HG03139 (cell line): ENCODE results near the gene FARP1.

Source experiments
- ATAC-seq: cut with Tn5 transposase; IDR thresholded peaks from one replicate; pipeline ENCODE4 v1.9.1; 2021; ENCODE audit not compliant: unreplicated experiment

FARP1 gene

DNA sequence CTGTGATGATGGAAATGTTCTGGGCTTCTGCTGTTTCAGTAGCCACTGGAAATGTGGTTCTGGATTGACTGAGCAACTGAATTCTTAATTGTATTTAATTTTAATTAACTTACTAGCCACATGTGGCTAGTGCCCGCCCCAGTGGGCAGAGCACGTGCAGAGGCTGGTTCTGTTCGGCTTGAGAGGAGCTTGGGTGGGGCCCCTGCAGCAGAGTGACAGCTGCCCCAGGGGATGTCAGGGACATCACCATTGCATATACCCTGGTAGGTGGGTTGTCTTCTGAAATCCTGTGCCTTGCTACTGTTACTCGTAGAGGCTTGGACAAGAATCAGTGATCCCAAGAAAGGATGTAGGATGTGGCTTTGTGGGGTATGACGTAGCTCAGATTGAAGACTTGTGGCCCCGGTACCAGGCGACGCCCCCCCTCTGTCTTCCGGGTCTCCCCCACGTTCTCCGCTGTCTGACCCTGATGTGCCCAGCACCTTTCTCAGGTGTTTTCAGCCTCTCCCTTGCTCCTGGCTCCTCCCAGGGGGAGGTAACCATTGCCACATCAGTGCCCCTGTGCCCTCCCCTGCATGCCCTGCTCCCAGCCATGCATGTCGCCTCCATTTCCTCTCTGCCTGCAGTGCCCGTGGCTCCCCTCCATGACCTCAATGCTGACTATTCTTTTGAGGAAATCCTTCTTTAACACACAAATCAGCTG, 136.7 kb downstream of the FARP1 start:
- no peak for ATAC-seq

DNA sequence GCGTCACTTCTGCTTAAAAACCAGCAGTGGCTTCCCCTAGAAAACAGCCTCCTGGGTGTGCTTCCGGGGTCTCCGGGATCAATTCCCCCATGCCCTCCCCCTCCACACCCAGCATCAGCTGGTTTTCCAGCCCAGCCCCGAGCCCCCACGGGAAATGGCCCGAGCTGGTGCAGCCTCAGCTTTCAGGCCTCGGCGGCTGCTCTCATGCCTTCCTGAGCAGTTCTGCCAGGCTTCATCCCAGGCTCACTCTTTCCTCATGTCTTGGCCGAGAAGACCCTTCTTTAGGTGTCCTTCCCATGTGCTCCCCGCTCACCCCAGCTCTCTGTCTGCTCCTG, 137.2 kb downstream of the FARP1 start:
- no peak for ATAC-seq

DNA sequence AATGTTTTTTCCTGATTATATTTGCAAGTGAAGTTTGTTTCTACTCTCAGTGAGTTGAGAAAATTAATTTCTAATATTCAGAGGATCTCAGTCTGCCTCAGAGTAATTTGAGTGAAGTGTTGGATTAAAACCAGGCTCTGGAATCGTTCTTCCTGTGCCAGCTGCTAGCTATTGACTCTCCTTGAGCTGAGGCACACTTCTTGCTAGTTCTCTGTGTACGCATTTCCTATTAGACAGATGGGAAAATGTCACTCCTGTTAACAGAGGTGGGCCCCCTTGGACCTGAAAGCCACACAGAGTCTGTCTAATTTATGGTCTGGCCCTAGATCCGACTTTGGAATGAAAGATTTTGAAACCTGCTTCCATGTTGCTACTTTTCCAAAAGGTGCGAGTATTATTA, 141.8 kb downstream of the FARP1 start:
- no peak for ATAC-seq

DNA sequence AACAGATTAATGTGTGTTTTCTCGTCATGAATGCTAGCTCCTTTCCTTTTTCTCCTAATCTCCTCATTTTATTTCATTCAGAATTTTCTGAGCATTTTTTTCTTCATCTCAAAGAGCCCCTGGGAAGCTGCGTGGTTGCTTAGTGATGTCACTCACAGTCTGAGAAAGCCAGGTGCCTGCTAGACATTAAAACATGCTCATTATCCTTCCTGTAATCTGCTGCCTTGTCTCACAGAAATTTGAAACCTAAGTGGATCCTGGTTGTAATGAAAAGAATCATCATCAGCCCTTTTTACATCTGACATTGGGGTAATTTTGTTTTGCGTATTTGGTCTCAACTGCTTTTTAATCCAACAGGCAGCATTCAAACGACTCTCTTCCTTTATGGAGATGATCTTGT, 142.4 kb downstream of the FARP1 start:
- no peak for ATAC-seq

DNA sequence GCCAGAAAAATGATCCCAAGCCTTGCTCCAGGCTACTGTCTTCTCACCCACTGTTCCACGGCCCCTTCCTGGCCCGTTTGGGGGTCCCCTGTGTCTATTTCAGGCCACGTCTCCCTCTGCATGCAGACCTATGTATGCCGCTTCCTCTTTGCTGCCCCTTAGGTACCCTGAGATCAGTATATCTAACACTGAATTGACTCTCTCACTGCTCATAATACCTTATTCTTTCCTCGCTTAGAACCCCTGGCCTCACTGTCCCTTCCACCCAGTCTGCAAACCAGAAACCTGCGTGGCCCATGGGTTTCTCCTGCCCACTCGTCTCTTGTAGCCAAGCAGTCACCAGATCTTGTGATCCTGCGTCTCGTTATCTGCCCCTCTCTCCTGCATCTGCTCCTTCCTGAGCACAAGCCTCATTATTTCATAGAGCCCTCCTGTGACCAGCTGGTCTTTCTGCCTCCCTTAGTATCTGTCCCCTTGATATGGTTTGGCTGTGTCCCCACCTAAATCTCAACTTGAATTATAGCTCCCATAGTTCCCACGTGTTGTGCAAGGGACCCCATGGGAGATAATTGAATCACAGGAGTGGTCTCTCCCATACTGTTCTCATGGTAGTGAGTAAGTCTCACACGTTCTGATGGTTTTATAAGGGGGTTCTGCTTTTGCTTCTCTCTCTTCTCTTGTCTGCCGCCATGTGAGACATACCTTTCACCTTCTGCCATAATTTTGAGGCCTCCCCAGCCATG, 143.1 kb downstream of the FARP1 start:
- no peak for ATAC-seq

DNA sequence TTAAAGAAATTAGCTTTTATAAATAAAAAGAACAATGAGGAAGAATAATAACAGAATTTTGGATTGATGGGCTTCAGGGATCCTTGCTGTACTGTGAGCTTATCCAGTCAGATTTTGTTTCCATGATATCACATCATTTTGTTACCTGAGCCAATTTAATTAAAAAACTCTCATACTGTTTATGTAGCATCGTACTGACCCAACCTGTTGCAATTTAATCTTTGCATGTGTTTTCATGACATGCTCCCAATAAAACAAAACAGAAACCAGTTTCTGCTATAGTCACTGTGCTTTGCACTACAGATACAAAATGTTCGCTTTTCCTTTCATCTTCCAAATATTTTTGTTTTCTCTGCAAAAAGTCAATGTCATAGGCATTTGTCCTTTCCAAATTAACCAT, 143.9 kb downstream of the FARP1 start:
- ATAC-seq = no peak

DNA sequence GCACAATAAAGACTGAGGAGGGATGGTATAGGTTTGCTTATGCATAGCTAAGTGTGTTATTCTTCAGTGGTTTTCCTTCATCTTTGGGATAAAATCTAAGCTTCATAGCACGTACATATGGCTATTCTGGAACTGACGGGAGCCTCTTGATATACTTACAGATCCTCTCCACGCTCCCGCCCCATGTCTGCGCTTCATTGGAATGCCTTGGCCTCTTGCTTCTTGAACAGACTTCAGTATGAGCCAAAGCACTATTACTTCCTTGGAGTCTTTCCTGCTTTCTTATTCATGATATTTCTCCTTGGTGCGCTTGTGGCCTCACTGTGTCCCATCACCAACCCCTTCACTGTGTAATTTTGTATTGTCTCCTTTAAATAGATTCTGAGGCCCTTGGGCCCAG, 145.3 kb downstream of the FARP1 start:
- no peak for ATAC-seq

DNA sequence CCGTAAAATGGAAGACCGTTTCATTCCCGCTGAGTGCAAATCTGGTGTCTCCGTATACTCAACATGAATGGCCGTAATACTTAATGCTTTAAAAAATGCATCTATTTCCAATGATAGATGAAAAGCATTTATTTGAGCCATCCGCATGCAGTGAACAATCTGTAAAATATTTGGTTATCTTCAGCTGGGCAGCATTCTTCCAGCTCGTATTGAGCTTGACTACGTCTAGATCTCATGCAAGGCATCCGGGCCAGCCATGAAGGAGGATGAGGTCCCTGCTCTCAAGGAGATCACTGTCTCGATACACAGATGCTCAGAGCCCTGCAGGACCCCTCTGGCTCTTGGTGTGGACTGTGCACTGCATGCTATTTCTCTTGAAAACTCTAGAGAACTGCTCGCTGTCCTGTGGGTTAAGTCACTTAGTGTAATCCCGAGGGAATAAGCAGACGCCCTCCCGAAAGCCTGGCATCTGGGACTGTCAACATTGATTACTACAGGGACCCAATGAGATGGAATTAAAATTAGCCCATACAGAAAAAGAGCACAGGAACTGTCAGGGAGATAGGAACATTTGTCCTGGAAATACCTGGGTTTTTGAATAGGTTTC, 146.5 kb downstream of the FARP1 start:
- ATAC-seq = no peak

DNA sequence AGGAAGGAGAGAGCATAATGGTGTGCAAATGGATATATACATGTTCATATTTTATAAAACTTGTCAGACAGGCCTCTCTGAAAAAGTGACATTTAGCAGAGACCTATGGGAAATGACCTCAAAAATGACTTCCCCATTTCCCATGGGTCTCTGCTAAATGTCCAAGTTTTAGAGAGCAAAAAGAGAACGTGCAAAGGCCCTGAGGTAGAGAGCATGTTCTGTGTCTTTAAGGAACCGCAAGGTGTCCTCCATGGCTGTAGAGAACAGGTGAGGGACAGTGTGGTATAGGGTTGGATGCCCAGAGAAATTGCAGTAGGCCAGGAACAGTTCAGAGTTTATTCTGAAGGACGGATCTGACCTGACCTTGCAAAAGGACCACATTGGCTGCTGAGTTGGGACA, 147.4 kb downstream of the FARP1 start:
- no peak for ATAC-seq

DNA sequence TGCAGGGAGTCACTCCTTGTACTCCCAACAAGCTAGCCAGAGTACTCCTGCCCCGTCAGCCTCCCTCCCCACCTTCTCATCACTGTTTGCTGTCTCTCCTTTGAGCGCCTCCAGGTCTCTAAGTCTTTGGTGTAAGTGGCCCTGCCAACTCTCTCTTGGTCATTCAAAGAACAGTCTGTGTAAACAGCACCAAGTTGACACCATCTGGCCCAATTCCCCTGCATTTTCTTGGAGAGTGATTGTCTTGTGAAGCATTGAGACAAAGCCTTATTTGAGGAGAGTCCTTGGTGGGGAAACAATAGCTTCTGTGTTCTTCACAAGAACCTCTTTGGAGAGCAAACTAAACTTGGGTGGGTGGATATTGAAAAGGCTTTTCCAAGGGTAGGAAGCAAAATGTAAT, 148.8 kb downstream of the FARP1 start:
- ATAC-seq = no peak

DNA sequence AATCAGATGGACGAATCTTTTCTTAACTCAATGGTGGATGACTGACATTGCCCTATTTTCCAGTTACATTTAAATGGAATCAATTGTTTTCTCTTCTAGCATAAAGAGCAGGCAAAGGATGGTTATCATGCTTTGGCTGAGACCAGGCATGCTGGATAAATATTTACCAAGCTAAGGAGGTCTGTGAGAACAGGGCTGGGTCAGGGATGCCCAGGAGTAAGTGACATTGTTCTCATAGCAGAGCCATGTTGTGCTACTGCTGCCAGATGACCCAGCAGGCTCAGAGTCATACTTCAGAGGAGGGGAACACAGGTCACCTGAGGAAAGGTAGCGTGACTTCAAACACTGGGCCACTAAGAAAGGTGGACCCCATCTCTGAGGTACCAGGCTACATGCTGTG, 150.2 kb downstream of the FARP1 start:
- ATAC-seq = no peak

DNA sequence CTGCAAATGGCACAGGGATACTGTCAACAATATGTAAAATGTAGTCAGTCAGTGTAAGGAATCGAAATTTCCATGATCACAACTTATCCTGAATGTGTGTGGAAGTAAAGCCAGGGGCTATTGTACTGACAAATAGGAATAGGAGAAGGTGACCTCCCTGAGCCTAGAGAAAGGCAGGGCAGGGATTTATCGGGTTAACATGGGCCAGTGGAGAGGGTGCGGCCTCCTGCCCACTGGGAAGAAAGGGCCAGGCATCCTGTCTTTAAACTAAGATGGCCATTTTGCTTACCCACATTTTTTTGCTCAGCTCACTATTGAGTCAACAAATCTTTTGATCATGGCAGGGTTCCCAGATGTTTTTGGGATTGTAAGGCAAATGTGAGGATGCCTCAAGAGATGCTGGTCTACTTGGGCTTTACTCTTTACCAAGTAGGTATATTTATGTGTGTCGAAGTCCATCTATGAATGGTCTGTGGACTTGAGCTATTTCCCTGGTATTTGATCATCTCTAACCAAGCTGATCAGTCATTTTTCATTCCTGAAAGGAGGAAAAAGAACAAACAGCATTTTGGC, 150.8 kb downstream of the FARP1 start:
- no peak for ATAC-seq

DNA sequence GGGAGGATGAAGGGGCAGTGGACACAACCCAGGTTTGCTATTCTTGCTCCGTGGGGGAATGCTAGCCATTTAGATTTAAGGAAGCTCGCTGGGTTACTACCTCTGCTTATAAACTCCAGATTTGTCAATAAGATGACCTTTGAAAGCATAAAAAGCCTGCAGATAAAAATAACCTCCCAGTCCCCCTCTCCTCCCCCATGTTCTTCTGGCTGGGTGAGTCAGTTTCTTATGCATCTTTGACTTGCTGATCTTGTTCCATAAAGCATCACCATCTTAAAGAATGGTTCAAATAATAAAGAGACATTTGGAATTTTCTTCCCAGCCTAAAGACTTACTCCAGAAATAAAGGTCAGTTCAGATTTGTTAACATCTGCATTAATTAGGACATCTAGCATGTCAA, 152.5 kb downstream of the FARP1 start:
- no peak for ATAC-seq

DNA sequence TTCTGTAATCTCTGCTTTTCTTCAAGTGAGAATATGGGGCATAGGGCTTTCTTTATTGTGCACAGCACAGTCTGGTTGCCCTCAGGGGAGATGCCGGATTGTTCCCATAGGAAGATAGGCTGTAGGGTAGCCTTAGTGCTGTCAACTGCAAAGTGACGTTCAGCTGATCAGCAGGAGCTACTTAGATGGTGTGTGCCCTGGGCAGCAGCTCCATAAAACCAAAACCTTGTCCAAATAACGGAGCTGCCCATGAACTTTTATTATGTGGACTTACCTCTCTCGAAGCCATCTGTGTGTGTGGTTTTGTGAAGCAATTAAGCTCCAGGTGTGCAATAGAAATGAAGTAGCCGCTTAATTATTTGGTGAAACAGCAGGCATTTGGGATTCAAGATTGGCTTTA, 154.2 kb downstream of the FARP1 start:
- no peak for ATAC-seq

DNA sequence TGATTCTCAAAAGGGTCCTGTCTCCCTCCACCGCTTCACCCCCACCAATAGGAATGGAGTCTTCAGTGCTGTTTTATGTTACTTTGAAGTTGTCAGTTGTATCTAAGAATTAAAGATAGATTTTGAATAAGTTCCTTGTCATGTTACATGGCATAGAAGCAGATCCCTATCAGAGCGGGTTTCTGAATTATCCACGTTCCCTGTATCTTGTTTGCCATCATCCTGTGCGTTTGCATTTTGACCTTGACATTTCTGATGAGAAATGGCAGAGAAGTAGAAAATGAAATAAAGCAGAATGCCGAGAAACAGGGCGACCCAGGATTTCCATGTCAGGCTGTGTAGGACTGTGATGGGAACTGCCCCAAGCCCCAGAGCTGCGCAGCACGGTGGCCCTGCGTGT, 154.9 kb downstream of the FARP1 start:
- no peak for ATAC-seq

DNA sequence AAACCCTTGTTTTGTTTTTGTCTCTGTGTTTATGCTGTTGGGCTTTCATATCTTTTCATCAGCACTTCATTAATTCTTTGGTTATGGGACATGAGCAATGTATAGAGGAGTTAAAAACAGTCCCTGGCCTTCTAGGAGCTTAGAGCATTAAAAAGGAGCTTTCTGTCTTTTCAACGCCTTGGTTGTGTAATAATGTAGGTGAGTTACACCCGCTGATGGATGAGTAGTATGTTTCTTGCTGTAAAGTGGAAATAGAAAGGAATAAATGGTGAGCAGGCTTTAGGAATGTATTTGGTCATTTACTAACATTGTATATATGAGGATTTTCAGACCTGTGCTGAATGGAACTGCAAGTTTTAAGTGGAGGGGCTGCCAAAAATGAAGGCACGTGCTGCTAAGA, 155.7 kb downstream of the FARP1 start:
- no peak for ATAC-seq

DNA sequence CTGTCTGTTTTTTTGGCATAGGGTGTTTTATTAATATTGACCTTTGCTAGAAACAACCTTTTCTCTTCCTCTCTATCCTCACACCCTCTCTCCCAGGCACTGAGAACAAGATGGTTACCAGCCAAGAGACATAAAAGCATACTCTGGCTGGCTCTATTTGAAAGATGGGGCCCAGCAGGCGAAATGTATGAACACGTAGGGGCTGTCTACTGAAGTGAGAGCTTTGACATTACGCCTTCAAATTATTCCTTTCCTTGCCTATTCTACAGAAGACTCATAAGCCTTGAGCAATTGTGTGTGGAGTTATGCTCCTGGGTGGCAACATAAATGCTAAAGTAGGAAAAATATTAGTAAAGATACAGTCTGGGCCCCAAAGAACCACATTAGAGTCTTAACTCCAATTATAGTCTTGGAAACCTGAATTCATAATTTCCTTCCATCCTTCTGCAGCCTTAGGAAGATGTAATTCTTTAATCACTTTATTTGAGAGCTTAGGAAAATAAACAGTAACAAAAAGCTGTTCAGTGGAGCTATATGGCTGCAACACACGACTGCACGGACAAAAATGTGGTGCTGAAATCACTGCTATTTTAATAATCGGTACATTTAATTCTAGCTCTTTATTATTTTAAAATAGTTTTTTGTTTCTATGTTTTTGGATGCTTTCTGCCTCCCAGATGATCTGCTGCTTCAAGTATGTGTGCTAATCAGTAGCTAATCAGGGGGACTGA, 156.5 kb downstream of the FARP1 start:
- ATAC-seq = no peak

DNA sequence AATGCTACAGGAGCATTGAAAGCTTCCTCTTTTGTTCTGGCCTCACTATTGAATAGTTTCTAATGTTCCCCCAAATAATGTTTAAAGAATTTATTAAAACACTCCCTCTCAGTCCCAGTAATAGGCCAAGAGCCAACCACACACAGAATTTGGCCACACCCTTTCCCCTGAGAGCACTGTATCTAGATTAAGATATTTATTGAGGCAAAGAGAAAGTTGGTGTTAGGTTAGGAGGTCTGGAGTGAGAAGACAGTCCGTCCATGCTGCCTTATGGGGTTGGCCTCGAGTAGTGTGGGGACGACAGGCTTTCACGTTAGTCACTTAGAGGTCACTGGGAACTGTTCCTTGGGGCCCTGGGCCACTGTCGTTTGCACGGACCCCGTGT, 157.1 kb downstream of the FARP1 start:
- no peak for ATAC-seq

DNA sequence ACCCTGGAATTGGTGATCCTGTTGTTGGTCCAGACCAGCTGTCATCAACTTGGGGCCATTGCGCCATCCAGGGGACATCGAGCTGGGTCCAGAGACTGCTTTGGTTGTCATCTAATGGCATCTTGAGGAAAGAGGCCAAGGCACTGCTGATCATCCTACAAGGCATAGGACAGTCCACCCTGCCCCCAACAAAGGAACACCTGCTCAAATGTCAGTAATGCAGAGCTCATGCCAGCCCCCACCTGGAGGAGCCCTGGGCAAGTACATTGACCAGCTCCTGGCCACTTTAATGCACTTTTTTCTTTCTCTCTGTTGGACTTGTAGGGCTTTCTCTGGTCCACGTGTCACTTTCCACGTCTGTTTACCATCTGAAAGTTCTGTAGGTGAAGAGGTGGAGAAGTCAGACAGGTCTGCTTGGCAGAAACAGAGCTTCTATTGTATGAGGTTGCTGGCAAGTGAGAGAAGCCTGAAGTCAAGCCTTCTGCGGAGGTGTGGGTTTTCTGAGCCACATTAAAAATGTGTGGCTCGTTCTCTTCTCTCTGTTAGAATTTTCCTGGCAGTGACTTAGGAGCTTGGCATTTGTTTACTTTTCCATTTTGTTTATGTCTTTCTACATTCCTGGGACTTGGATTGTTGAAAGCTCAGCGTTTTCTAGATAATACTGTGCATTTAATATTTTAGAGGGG, 158.2 kb downstream of the FARP1 start:
- no peak for ATAC-seq

DNA sequence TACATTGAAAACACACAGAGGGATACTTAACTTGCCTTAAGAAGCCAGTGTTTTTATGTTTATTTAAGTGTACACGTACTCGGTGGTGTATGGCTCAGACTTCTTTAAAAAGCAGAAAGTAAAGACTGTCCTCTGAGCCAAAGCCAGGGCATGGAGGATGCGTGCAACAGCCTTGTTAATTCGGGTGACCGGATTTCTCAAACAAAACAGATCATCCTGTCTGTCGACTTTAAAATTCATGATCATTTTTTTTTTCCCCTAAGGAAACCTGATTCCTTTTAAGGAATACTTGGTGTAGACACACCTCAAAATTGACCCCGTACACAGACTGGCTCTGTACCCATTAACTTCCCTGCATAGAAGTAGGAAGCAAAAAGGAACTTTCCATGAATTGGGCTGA, 158.8 kb downstream of the FARP1 start:
- ATAC-seq = no peak

DNA sequence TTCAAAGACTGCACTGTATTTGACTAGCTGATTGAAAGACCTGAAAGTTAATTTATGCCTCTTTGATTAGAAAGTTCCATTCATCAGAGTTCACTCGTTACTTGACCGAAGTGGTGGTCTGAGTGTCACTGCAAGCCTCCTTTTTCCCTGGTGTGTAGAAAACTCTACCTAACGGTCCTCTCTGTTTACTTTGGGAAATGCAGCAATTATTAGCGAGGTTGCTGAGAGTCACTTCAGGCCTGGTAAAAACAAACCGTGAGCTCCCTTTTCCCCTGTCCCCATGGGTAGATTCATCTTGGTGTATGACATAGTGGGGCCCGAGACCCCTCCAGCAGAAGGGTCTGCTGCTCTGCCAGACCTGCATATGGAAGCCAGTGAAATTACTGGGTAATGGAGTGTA, 161.0 kb downstream of the FARP1 start:
- ATAC-seq = no peak
